Thyroid gland (tissue), 4 donors: ENCODE results near the gene ROS1.
"Not testable (repeated sequence)": the region's sequence is repeated elsewhere in the genome, so short reads cannot be mapped to it uniquely, and the experiment has no call there.

Experiments
- POLR2A ChIP-seq, 2 donors: fragments of 450-650 bp; IDR thresholded peaks; one replicate each; pipeline ENCODE4 v1.6.1; 2017; ENCODE audit warnings: antibody characterized with exemption in 2 of 2, mild to moderate bottlenecking in 2 of 2, moderate library complexity in 1 of 2
- TF ChIP-seq, protein P1 (sequence below), 6 experiments: fragments of 200-600 bp in 3 of 6; fragments of 450-650 bp in 3 of 6; sonication (generic) in 3 of 6; IDR thresholded peaks; one replicate each; pipeline ENCODE4 v1.5.1; 2016 to 2019; ENCODE audit warnings: antibody characterized with exemption in 6 of 6, mild to moderate bottlenecking in 2 of 6, inconsistent platforms in 1 of 6, moderate library complexity in 1 of 6

DNA sequence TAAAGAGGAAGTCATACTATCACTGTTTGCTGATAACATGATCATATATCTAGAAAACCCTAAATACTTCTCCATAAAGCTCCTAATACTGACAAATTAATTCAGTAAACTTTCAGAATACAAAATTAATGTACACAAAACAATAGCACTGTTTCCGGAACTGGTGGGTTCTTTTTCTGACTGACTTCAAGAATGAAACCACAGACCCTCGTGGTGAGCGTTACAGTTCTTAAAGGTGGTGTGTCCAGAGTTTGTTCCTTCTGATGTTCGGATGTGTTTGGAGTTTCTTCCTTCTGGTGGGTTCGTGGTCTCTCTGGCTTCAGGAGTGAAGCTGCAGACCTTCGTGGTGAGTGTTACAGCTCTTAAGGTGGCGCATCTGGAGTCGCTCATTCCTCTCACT is 53.5 kb downstream of the ROS1 start:
- TF ChIP-seq, protein P1, sequence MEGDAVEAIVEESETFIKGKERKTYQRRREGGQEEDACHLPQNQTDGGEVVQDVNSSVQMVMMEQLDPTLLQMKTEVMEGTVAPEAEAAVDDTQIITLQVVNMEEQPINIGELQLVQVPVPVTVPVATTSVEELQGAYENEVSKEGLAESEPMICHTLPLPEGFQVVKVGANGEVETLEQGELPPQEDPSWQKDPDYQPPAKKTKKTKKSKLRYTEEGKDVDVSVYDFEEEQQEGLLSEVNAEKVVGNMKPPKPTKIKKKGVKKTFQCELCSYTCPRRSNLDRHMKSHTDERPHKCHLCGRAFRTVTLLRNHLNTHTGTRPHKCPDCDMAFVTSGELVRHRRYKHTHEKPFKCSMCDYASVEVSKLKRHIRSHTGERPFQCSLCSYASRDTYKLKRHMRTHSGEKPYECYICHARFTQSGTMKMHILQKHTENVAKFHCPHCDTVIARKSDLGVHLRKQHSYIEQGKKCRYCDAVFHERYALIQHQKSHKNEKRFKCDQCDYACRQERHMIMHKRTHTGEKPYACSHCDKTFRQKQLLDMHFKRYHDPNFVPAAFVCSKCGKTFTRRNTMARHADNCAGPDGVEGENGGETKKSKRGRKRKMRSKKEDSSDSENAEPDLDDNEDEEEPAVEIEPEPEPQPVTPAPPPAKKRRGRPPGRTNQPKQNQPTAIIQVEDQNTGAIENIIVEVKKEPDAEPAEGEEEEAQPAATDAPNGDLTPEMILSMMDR (IDR thresholded peaks at IDR 0.05), result not testable (repeated sequence)
- TF ChIP-seq POLR2A (IDR thresholded peaks at IDR 0.05), result not testable (repeated sequence)
